H9 (cell line): ENCODE results near the gene GYG2. TPM values are rescaled to one million over a fixed set of nuclear protein-coding genes. Genes with fewer than 3 reads are reported as not detected.

ENCODE experiments used
- DNase-seq: peaks from one replicate; pipeline ENCODE4 v3.0.0-alpha.2; 2017
- H2AFZ ChIP-seq: one replicate; pipeline ENCODE4 v1.6.1; 2013; ENCODE audit warnings: mild to moderate bottlenecking, low read length, control low read depth, moderate library complexity
- H2AK5ac ChIP-seq: 2 replicates; pipeline ENCODE4 v1.6.1; 2013; ENCODE audit warnings: low read length, control low read depth, mixed read lengths; ENCODE audit not compliant: insufficient read length
- H2BK120ac ChIP-seq: one replicate; pipeline ENCODE4 v1.6.1; 2013; ENCODE audit warnings: low read depth, mild to moderate bottlenecking, low read length, control low read depth, inconsistent platforms; ENCODE audit not compliant: poor library complexity, severe bottlenecking
- H2BK12ac ChIP-seq: 2 replicates; pipeline ENCODE4 v1.6.1; 2013; ENCODE audit warnings: low read length, control low read depth, mixed read lengths, low read depth; ENCODE audit not compliant: insufficient read length
- H2BK15ac ChIP-seq: 2 replicates; pipeline ENCODE4 v1.6.1; 2013; ENCODE audit warnings: low read depth, low read length, control low read depth
- H2BK20ac ChIP-seq: one replicate; pipeline ENCODE4 v1.6.1; 2013; ENCODE audit warnings: low read depth, mild to moderate bottlenecking, low read length, control low read depth, inconsistent platforms; ENCODE audit not compliant: poor library complexity, severe bottlenecking
- H2BK5ac ChIP-seq: 2 replicates; pipeline ENCODE4 v1.6.1; 2013; ENCODE audit warnings: low read length, control low read depth, mixed read lengths; ENCODE audit not compliant: insufficient read length
- H3K14ac ChIP-seq: 2 replicates; pipeline ENCODE4 v1.6.1; 2013; ENCODE audit warnings: low read length, control low read depth; ENCODE audit not compliant: insufficient read depth
- H3K18ac ChIP-seq: 2 replicates; pipeline ENCODE4 v1.6.1; 2013; ENCODE audit warnings: low read depth, mild to moderate bottlenecking, mixed read lengths, low read length, control low read depth; ENCODE audit not compliant: insufficient read length
- H3K23ac ChIP-seq: 2 replicates; pipeline ENCODE4 v1.6.1; 2013; ENCODE audit warnings: low read length, control low read depth, mixed read lengths, low read depth; ENCODE audit not compliant: insufficient read length
- H3K23me2 ChIP-seq: 2 replicates; pipeline ENCODE4 v1.6.1; 2013; ENCODE audit warnings: low read depth, mild to moderate bottlenecking, mixed read lengths, low read length, control low read depth; ENCODE audit not compliant: insufficient read length, poor library complexity, severe bottlenecking
- H3K27ac ChIP-seq: 2 replicates; pipeline ENCODE4 v1.5.1; 2013; ENCODE audit warnings: low read length, control low read depth, mixed read lengths, low read depth; ENCODE audit not compliant: insufficient read length
- H3K27me3 ChIP-seq: 2 replicates; pipeline ENCODE4 v1.6.1; 2013; ENCODE audit warnings: low read length, control low read depth, inconsistent platforms; ENCODE audit not compliant: insufficient read depth
- H3K4ac ChIP-seq: 2 replicates; pipeline ENCODE4 v1.6.1; 2013; ENCODE audit warnings: low read depth, mild to moderate bottlenecking, control low read depth, inconsistent platforms, low read length, moderate library complexity
- H3K4me1 ChIP-seq: 2 replicates; pipeline ENCODE4 v1.6.1; 2013; ENCODE audit warnings: low read length, control low read depth, inconsistent platforms; ENCODE audit not compliant: insufficient read depth
- H3K4me2 ChIP-seq: 2 replicates; pipeline ENCODE4 v1.6.1; 2013; ENCODE audit warnings: low read length, control low read depth, mixed read lengths; ENCODE audit not compliant: insufficient read length, insufficient read depth
- H3K56ac ChIP-seq: 2 replicates; pipeline ENCODE4 v1.6.1; 2013; ENCODE audit warnings: low read depth, mild to moderate bottlenecking, mixed read lengths, low read length, control low read depth; ENCODE audit not compliant: insufficient read length
- H3K79me1 ChIP-seq: 2 replicates; pipeline ENCODE4 v1.6.1; 2013; ENCODE audit warnings: low read depth, mild to moderate bottlenecking, moderate library complexity, low read length, control low read depth, inconsistent platforms; ENCODE audit not compliant: insufficient read depth, poor library complexity, severe bottlenecking
- H3K79me2 ChIP-seq: 2 replicates; pipeline ENCODE4 v1.6.1; 2013; ENCODE audit warnings: low read length, control low read depth, inconsistent platforms; ENCODE audit not compliant: insufficient read depth
- H3K9ac ChIP-seq: 2 replicates; pipeline ENCODE4 v1.6.1; 2013; ENCODE audit warnings: low read length, control low read depth, mixed read lengths; ENCODE audit not compliant: insufficient read length; ENCODE audit errors: extremely low read depth
- H3K9me3 ChIP-seq: one replicate; pipeline ENCODE4 v1.6.1; 2013; ENCODE audit warnings: low read depth, low read length, inconsistent platforms; ENCODE audit not compliant: control insufficient read depth
- H3T11ph ChIP-seq: one replicate; pipeline ENCODE4 v1.6.1; 2013; ENCODE audit warnings: mild to moderate bottlenecking, low read length, control low read depth, inconsistent platforms
- H4K20me1 ChIP-seq: one replicate; pipeline ENCODE4 v1.6.1; 2013; ENCODE audit not compliant: control insufficient read depth, insufficient read length, insufficient read depth
- H4K5ac ChIP-seq: 2 replicates; pipeline ENCODE4 v1.6.1; 2013; ENCODE audit warnings: low read depth, mild to moderate bottlenecking, mixed read lengths, low read length, control low read depth; ENCODE audit not compliant: insufficient read length
- H4K8ac ChIP-seq: replicated peaks from 2 replicates; pipeline ENCODE4 v1.6.1; 2013; ENCODE audit warnings: low read length, control low read depth, mixed read lengths, low read depth; ENCODE audit not compliant: insufficient read length
- H4K91ac ChIP-seq: 2 replicates; pipeline ENCODE4 v1.6.1; 2013; ENCODE audit warnings: low read depth, mild to moderate bottlenecking, moderate library complexity, mixed read lengths, low read length, control low read depth; ENCODE audit not compliant: insufficient read length
- H3K27ac Mint-ChIP-seq, 3 experiments: 2 replicates in 2 of 3; 3 replicates in 1 of 3; pipeline ENCODE4 v1.8.0; 2020 to 2021; ENCODE audit warnings: mixed read lengths in 3 of 3, mild to moderate bottlenecking in 1 of 3, moderate library complexity in 1 of 3
- H3K27me3 Mint-ChIP-seq: 2 replicates; pipeline ENCODE4 v1.8.0; 2021; ENCODE audit warnings: low read depth, mild to moderate bottlenecking, moderate library complexity, mixed read lengths
- H3K36me3 Mint-ChIP-seq, 3 experiments: 2 replicates in 2 of 3; 3 replicates in 1 of 3; pipeline ENCODE4 v1.8.0; 2020 to 2021; ENCODE audit warnings: low read depth in 3 of 3, mixed read lengths in 3 of 3; ENCODE audit not compliant: insufficient read depth in 1 of 3
- H3K4me1 Mint-ChIP-seq, 2 experiments: 2 replicates each; pipeline ENCODE4 v1.8.0; 2020; ENCODE audit warnings: mixed read lengths in 2 of 2
- H3K4me3 Mint-ChIP-seq, 2 experiments: 2 replicates in 1 of 2; 3 replicates in 1 of 2; pipeline ENCODE4 v1.8.0; 2020 to 2021; ENCODE audit warnings: mild to moderate bottlenecking in 2 of 2, mixed read lengths in 2 of 2, moderate library complexity in 1 of 2
- H3K9me3 Mint-ChIP-seq, 2 experiments: 2 replicates in 1 of 2; 3 replicates in 1 of 2; pipeline ENCODE4 v1.8.0; 2020; ENCODE audit warnings: mild to moderate bottlenecking in 2 of 2, mixed read lengths in 2 of 2, moderate library complexity in 1 of 2
- WGBS: extraction: QIAGEN DNeasy Blood & Tissue Kit; methylation state at CpG from one replicate; pipeline ENCODE4 v1.1.7; 2013; ENCODE audit warnings: missing lambda C conversion rate, low lambda C conversion rate, mixed read lengths; ENCODE audit not compliant: insufficient read length; ENCODE audit errors: extremely low coverage; 5-methylcytosine and 5-hydroxymethylcytosine counted together
- total RNA-seq: library from RNA; stranded (reverse); gene quantifications from 2 replicates; pipeline ENCODE4 v1.2.1, GENCODE V29; 2021
- TF ChIP-seq, protein P1 (sequence below): fragments of 200-600 bp; sonication (generic); conservative IDR thresholded peaks from 3 replicates; pipeline ENCODE4 v1.8.0; 2021; ENCODE audit warnings: antibody characterized with exemption, mild to moderate bottlenecking

Gene GYG2
- total RNA-seq, 1 experiment from 2014 or later, result 95.9 TPM

- peaks cover 56 to 69% of the 10 kb centered on the region in 2 experiments for H3K4me1 Mint-ChIP-seq
- Histone ChIP-seq H3K23me2 (no peaks in the 10 kb centered on the region), H3K79me2 (no peaks in the 10 kb centered on the region), H3K18ac (no peak overlapping the region), H2BK5ac (no peak overlapping the region), H2AK5ac (no peak overlapping the region), H3K9me3 (no peaks in the 10 kb centered on the region), H3K9ac (no peak overlapping the region), H3K79me1 (no peaks in the 10 kb centered on the region), H3K14ac (no peak overlapping the region), H2BK20ac (no peak overlapping the region), H3K4ac (no peak overlapping the region), H3T11ph (no peak overlapping the region), H2BK12ac (no peak overlapping the region), H4K20me1 (no peaks in the 10 kb centered on the region), H2BK120ac (no peak overlapping the region), H3K27me3 (no peaks in the 10 kb centered on the region), H3K56ac (no peak overlapping the region), H3K4me2 (no peak overlapping the region), H4K91ac (no peak overlapping the region), H2AFZ (no peak overlapping the region), H3K27ac (peak overlapping the region; percentile 1), H4K8ac (no peak overlapping the region), H3K4me1 (peaks cover 4% of the 10 kb centered on the region; the same call in 1 of the 2 replicates), H2BK15ac (peak overlapping the region; percentile 49; the same call in 1 of the 2 replicates), H4K5ac (no peak overlapping the region), H3K23ac (no peak overlapping the region)
- peaks cover 0 to 2% (median 0%) of the 10 kb centered on the region in 3 experiments; a peak in 1 of 7 replicates for H3K36me3 Mint-ChIP-seq
- H3K27me3 Mint-ChIP-seq, result no peaks in the 10 kb centered on the region
- H3K4me3 Mint-ChIP-seq, result peak overlapping the region in 1 of 2 experiments; percentile 45; a peak in 2 of 5 replicates
- TF ChIP-seq, protein P1, sequence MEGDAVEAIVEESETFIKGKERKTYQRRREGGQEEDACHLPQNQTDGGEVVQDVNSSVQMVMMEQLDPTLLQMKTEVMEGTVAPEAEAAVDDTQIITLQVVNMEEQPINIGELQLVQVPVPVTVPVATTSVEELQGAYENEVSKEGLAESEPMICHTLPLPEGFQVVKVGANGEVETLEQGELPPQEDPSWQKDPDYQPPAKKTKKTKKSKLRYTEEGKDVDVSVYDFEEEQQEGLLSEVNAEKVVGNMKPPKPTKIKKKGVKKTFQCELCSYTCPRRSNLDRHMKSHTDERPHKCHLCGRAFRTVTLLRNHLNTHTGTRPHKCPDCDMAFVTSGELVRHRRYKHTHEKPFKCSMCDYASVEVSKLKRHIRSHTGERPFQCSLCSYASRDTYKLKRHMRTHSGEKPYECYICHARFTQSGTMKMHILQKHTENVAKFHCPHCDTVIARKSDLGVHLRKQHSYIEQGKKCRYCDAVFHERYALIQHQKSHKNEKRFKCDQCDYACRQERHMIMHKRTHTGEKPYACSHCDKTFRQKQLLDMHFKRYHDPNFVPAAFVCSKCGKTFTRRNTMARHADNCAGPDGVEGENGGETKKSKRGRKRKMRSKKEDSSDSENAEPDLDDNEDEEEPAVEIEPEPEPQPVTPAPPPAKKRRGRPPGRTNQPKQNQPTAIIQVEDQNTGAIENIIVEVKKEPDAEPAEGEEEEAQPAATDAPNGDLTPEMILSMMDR, result no peak
- no CpG with 5 or more reads among the region's 6 CpGs for WGBS
- no peak for DNase-seq
- no peaks in the 10 kb centered on the region for H3K9me3 Mint-ChIP-seq
- peak overlapping the region; percentile 91 to 99 (median 98) for H3K27ac Mint-ChIP-seq
Measured at GRCh38 chrX:2781698-2782097, 47.0 kb upstream of the GYG2 start.
